Activated T-helper 2 cell treated with anti-CD3 and anti-CD28 coated beads, Interferon-gamma antibody, Interleukin-2, Interleukin-4, amounts not matched to agents 10 μg/mL and 5 μg/mL and 100 μg/mL, durations not matched to agents 14 hours and 24 hours and 36 hours (primary cell): ENCODE measurements around the gene ZNF530. TPM values are rescaled to one million over a fixed set of nuclear protein-coding genes. Genes with fewer than 3 reads are reported as not detected.

Experiments used
- total RNA-seq: library from RNA; stranded (reverse); gene quantifications from 2 replicates; pipeline ENCODE4 v1.2.3, GENCODE V29; 2022

Gene ZNF530
- total RNA-seq, 1 donor from 2014 or later, result 4.1 TPM

Other genes starting within 250 kb of the ZNF530 start
- gene ZNF304, start 248.6 kb upstream of the ZNF530 start, total RNA-seq, result 5.2 and 6.5 TPM in 2 replicates
- gene TRAPPC2B, start 236.3 kb upstream of the ZNF530 start, total RNA-seq, result 3.8 and 4.1 TPM in 2 replicates
- gene ZNF547, start 236.3 kb upstream of the ZNF530 start, total RNA-seq, result 1.3 and 2.0 TPM in 2 replicates
- 10.5 and 12.5 TPM in 2 replicates for gene ZNF548, start 210.0 kb upstream of the ZNF530 start, total RNA-seq
- 7.7 and 9.3 TPM in 2 replicates for gene ZNF17, start 188.7 kb upstream of the ZNF530 start, total RNA-seq
- gene ZNF749, start 164.6 kb upstream of the ZNF530 start, total RNA-seq, result 21.0 and 21.5 TPM in 2 replicates
- 0.09 TPM in 1 of 2 replicates, not detected in the other for gene VN1R1, start 142.7 kb upstream of the ZNF530 start, total RNA-seq
- gene ZNF772, start 122.3 kb upstream of the ZNF530 start, total RNA-seq, result 2.0 and 2.3 TPM in 2 replicates
- 4.8 and 5.1 TPM in 2 replicates for gene ZNF419, start 112.1 kb upstream of the ZNF530 start, total RNA-seq
- 4.5 and 6.0 TPM in 2 replicates for gene ZNF773, start 99.9 kb upstream of the ZNF530 start, total RNA-seq
- gene ZNF549, start 72.5 kb upstream of the ZNF530 start, total RNA-seq, result 3.5 and 4.1 TPM in 2 replicates
- gene ZNF550, start 40.0 kb upstream of the ZNF530 start, total RNA-seq, result 6.9 and 7.7 TPM in 2 replicates
- 2.9 and 3.5 TPM in 2 replicates for gene ZNF416, start 21.0 kb upstream of the ZNF530 start, total RNA-seq
- 2.4 and 2.8 TPM in 2 replicates for gene ZIK1, start 15.7 kb upstream of the ZNF530 start, total RNA-seq
- gene ZNF134, start 14.4 kb downstream of the ZNF530 start, total RNA-seq, result 7.9 and 8.5 TPM in 2 replicates
- 9.6 and 10.6 TPM in 2 replicates for gene ZNF211, start 33.3 kb downstream of the ZNF530 start, total RNA-seq
- not detected in 2 replicates for gene ZSCAN4, start 69.0 kb downstream of the ZNF530 start, total RNA-seq
- gene ZNF551, start 82.1 kb downstream of the ZNF530 start, total RNA-seq, result 9.7 and 10.6 TPM in 2 replicates
- gene ZNF154, start 109.3 kb downstream of the ZNF530 start, total RNA-seq, result 3.9 and 4.0 TPM in 2 replicates
- gene ZNF671, start 127.7 kb downstream of the ZNF530 start, total RNA-seq, result 5.3 and 6.0 TPM in 2 replicates
- gene ZNF776, start 146.9 kb downstream of the ZNF530 start, total RNA-seq, result 7.4 and 8.8 TPM in 2 replicates
- gene ZNF586, start 169.8 kb downstream of the ZNF530 start, total RNA-seq, result 11.4 and 13.4 TPM in 2 replicates
- gene ZNF552, start 215.0 kb downstream of the ZNF530 start, total RNA-seq, result 7.2 and 8.5 TPM in 2 replicates
- 20.8 and 21.3 TPM in 2 replicates for gene ZNF587B, start 230.4 kb downstream of the ZNF530 start, total RNA-seq
- 29.7 and 32.1 TPM in 2 replicates for gene ZNF587, start 250.0 kb downstream of the ZNF530 start, total RNA-seq